Right cardiac atrium (tissue), 5 donors: ENCODE data around the gene PRKN. TPM values are rescaled to one million over a fixed set of nuclear protein-coding genes. Genes with fewer than 3 reads are reported as not detected.

ENCODE experiments used
- ATAC-seq, 2 donors: fragments of 200-7000 bp; cut with Tn5 transposase; one replicate each; pipeline versions ENCODE4 v1.8.0 to v1.9.1; 2020; ENCODE audit warnings: moderate library complexity in 2 of 2, mild to moderate bottlenecking in 1 of 2
- DNase-seq, 3 donors: peaks; one replicate each; pipeline ENCODE4 v3.0.0-alpha.2; 2020
- H3K27ac ChIP-seq: one replicate; pipeline ENCODE4 v1.5.1; 2013; ENCODE audit warnings: mild to moderate bottlenecking, low read length, control low read depth, moderate library complexity
- H3K27me3 ChIP-seq: one replicate; pipeline ENCODE4 v1.6.1; 2013; ENCODE audit not compliant: control insufficient read depth, insufficient read depth
- H3K4me1 ChIP-seq: one replicate; pipeline ENCODE4 v1.6.1; 2013; ENCODE audit warnings: low read length; ENCODE audit not compliant: control insufficient read depth, insufficient read depth
- H3K4me3 ChIP-seq: one replicate; pipeline ENCODE4 v1.5.1; 2013; ENCODE audit warnings: low read length, control low read depth
- H3K9me3 ChIP-seq: one replicate; pipeline ENCODE4 v1.6.1; 2013; ENCODE audit warnings: low read length; ENCODE audit not compliant: control insufficient read depth
- WGBS: extraction: QIAGEN DNeasy Blood & Tissue Kit; methylation state at CpG from one replicate; pipeline ENCODE4 v1.1.7; 2013; 5-methylcytosine and 5-hydroxymethylcytosine counted together
- intact Hi-C, 4 donors: fragments of 100-400 bp; cut with DNase I; formaldehyde crosslinking; loops; one replicate each; pipeline versions ENCODE4 v1.11.0 to v1.14.0; 2022 to 2023
- polyA plus RNA-seq: library from polyadenylated mRNA; stranded (reverse); fragments of 200-250 nt; gene quantifications from one replicate; pipeline ENCODE4 v1.2.3, GENCODE V29; 2013
- total RNA-seq, 4 donors: library from RNA; stranded (reverse); fragmentation: NEBNext Ultra II Directional; extraction: Animal tissue kit (Norgen Biotek cat#: 25700); gene quantifications; one replicate each; pipeline ENCODE4 v1.2.1, GENCODE V29; 2021
- donor health status: healthy with polysubstance abuse.
- donor health status: DM: no; HTN: yes; CAD: no.
- donor health status: DM: no; HTN: no; CAD: no.
- donor health status: DM: no; HTN: yes; CAD: no; lungs with severe emphysema.
- donor health status: DM: yes; HTN: yes; CAD: no.

The PRKN gene
- total and polyA plus RNA-seq, 5 donors = 9.6 to 33.0 (median 24.8) TPM

- Histone ChIP-seq H3K27me3 (no peaks in the 10 kb centered on the region), H3K27ac (no peak overlapping the region), H3K4me1 (peaks cover 2% of the 10 kb centered on the region), H3K4me3 (no peak overlapping the region), H3K9me3 (no peaks in the 10 kb centered on the region)
- intact Hi-C loops = no loop called here
- 96% methylated on average over 1 of the region's 1 CpG for WGBS
- ATAC-seq = no peak
- no peak for DNase-seq
Measured at GRCh38 chr6:161956082-161956481, 771.5 kb downstream of the PRKN start.

GRCh38 chr6:161954699-161955276 is 772.8 kb downstream of the PRKN start:
- Histone ChIP-seq H3K4me1 (peaks cover 2% of the 10 kb centered on the region), H3K9me3 (no peaks in the 10 kb centered on the region), H3K27me3 (no peaks in the 10 kb centered on the region), H3K27ac (no peak overlapping the region), H3K4me3 (no peak overlapping the region)
- ATAC-seq (peak; percentile 77 to 81), DNase-seq (peak in 1 of 3 donors; percentile 22)
- intact Hi-C loops = no loop called here
- WGBS = 45% methylated on average over 5 of the region's 5 CpGs

DNA sequence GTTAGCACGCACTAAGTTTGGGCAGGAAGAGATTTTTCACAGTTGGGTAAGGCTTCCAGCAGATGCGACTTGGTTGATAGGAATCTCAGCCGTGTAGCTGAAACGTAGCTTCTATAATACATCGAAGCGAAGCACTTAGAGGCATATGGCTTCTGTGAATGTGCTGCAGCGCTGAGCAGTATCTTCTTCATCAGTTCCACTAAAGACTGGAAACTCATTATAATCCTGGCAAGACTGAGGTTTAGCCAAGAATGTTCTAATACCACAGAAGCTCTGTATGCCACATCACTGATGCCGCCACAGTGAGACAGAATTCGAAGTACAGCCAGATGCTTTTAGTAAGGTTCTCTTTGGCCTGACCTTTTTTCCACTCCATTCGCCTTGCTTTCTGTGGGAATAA is 773.5 kb downstream of the PRKN start:
- intact Hi-C loops = no loop called here
- WGBS = 84% methylated on average over 10 of the region's 10 CpGs
- DNase-seq (no peak), ATAC-seq (no peak)
- Histone ChIP-seq H3K27me3 (no peaks in the 10 kb centered on the region), H3K9me3 (no peaks in the 10 kb centered on the region), H3K27ac (no peak overlapping the region), H3K4me3 (no peak overlapping the region), H3K4me1 (peaks cover 2% of the 10 kb centered on the region)

DNA sequence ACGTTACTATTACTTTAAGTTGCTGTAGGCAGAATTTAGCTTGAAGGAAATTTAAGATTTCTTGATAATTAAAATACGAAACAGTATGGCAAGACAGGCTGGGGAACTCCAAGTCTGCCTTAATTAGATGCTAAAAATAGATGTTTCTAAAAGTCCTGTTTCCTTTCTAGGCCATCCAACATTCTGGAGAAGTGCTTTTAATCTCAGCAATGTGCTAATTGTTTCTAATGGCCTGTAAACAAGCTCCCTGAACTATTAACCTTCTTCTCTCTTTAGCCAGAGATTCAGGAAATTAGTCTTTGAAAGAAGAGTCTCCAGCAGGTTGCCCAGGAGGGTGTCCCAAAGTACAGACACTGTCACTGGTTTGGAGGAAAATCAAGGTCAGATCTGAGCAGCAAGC is 776.4 kb downstream of the PRKN start:
- Histone ChIP-seq H3K27ac (no peak overlapping the region), H3K4me1 (peaks cover 2% of the 10 kb centered on the region), H3K27me3 (no peaks in the 10 kb centered on the region), H3K4me3 (no peak overlapping the region), H3K9me3 (no peaks in the 10 kb centered on the region)
- peak; percentile 13 to 21 for ATAC-seq
- no peak for DNase-seq
- intact Hi-C loops = no loop called here
- 52% methylated on average over 2 of the region's 2 CpGs for WGBS

- WGBS = 99% methylated on average over 2 of the region's 2 CpGs
- Histone ChIP-seq H3K27me3 (no peaks in the 10 kb centered on the region), H3K27ac (no peak overlapping the region), H3K4me1 (no peaks in the 10 kb centered on the region), H3K9me3 (no peaks in the 10 kb centered on the region), H3K4me3 (no peak overlapping the region)
- ATAC-seq = no peak
- no peak for DNase-seq
- intact Hi-C loops = no loop called here
Measured at GRCh38 chr6:161949531-161949930, 778.0 kb downstream of the PRKN start.

GRCh38 chr6:161948462-161948861 is 779.1 kb downstream of the PRKN start:
- no peak overlapping the region for H3K4me3 ChIP-seq
- intact Hi-C loops = no loop called here
- H3K9me3 ChIP-seq = no peaks in the 10 kb centered on the region
- WGBS = 81% methylated on average over 2 of the region's 2 CpGs
- no peaks in the 10 kb centered on the region for H3K4me1 ChIP-seq
- H3K27me3 ChIP-seq = no peaks in the 10 kb centered on the region
- no peak overlapping the region for H3K27ac ChIP-seq
- no peak for ATAC-seq
- DNase-seq = no peak

GRCh38 chr6:161947371-161947770 is 780.2 kb downstream of the PRKN start:
- Histone ChIP-seq H3K9me3 (no peaks in the 10 kb centered on the region), H3K27me3 (no peaks in the 10 kb centered on the region), H3K27ac (no peak overlapping the region), H3K4me3 (no peak overlapping the region), H3K4me1 (no peaks in the 10 kb centered on the region)
- 89% methylated on average over 4 of the region's 4 CpGs for WGBS
- no peak for DNase-seq
- no peak for ATAC-seq
- intact Hi-C loops = no loop called here

- H3K9me3 ChIP-seq = no peaks in the 10 kb centered on the region
- intact Hi-C loops = no loop called here
- 84% methylated on average over 3 of the region's 3 CpGs for WGBS
Measured at GRCh38 chr6:161946461-161946860, 781.1 kb downstream of the PRKN start.

GRCh38 chr6:161943561-161943960 is 784.0 kb downstream of the PRKN start:
- intact Hi-C loops = no loop called here
- no peak for ATAC-seq
- no peaks in the 10 kb centered on the region for H3K4me1 ChIP-seq

More at GRCh38 chr6:161946461-161946860, 781.1 kb downstream of the PRKN start:
- H3K4me1 ChIP-seq = no peaks in the 10 kb centered on the region
- no peaks in the 10 kb centered on the region for H3K27me3 ChIP-seq
- H3K27ac ChIP-seq = no peak overlapping the region
- ATAC-seq = no peak
- no peak overlapping the region for H3K4me3 ChIP-seq
- DNase-seq = no peak

GRCh38 chr6:161941565-161941964 is 786.0 kb downstream of the PRKN start:
- Histone ChIP-seq H3K4me1 (no peaks in the 10 kb centered on the region), H3K27ac (no peak overlapping the region), H3K27me3 (no peaks in the 10 kb centered on the region), H3K4me3 (no peak overlapping the region), H3K9me3 (no peaks in the 10 kb centered on the region)
- DNase-seq (no peak), ATAC-seq (no peak)
- 95% methylated on average over 3 of the region's 3 CpGs for WGBS
- intact Hi-C loops = no loop called here

More at GRCh38 chr6:161943561-161943960, 784.0 kb downstream of the PRKN start:
- H3K27ac ChIP-seq = no peak overlapping the region
- DNase-seq = no peak
- H3K4me3 ChIP-seq = no peak overlapping the region
- H3K27me3 ChIP-seq = no peaks in the 10 kb centered on the region
- H3K9me3 ChIP-seq = no peaks in the 10 kb centered on the region

DNA sequence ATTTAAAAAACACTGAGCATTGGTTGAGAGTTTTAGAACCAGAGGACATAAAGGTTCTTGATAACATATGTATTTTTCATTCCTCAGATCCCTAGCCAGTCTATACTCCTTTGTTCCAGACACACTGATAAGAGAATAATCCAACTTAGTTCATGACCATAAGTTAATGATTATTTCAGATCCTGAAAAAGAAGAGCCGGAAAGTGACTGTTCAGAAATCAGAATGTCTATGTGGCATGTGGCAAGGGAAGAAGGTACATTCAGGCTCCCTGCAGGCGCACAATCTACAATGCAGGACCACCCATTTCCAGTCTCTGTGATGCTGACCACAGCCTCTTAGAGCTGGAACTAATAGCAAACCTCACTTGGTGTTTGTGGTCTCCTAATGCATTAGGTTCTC is 787.0 kb downstream of the PRKN start:
- intact Hi-C loops = no loop called here
- H3K4me1 ChIP-seq = no peaks in the 10 kb centered on the region
- ATAC-seq = no peak
- H3K27me3 ChIP-seq = no peaks in the 10 kb centered on the region
- no peak overlapping the region for H3K4me3 ChIP-seq
- DNase-seq = no peak
- no peak overlapping the region for H3K27ac ChIP-seq
- no peaks in the 10 kb centered on the region for H3K9me3 ChIP-seq
- WGBS = 97% methylated on average over 2 of the region's 2 CpGs

GRCh38 chr6:161926324-161926723 is 801.2 kb downstream of the PRKN start:
- intact Hi-C loops = no loop called here

More at GRCh38 chr6:161926324-161926723, 801.2 kb downstream of the PRKN start:
- Histone ChIP-seq H3K27ac (no peak overlapping the region), H3K4me3 (no peak overlapping the region), H3K4me1 (no peaks in the 10 kb centered on the region), H3K27me3 (no peaks in the 10 kb centered on the region), H3K9me3 (no peaks in the 10 kb centered on the region)
- ATAC-seq (no peak), DNase-seq (no peak)
- WGBS = 81% methylated on average over 5 of the region's 5 CpGs
